HCT116 (cell line): Measurements from ENCODE around the gene SNX19. TPM values are rescaled to one million over a fixed set of nuclear protein-coding genes. Genes with fewer than 3 reads are reported as not detected.

Experiments used
- ATAC-seq: fragments of 200-7000 bp; cut with Tn5 transposase; 2 replicates; pipeline ENCODE4 v1.9.1; 2020; ENCODE audit warnings: mild to moderate bottlenecking, moderate library complexity
- BruUV-seq: library from RNA; stranded (reverse); fragments of 400-500 nt; replicated peaks from 2 replicates; lab custom pipeline; 2021; lab: Mats Ljungman, UMichigan
- CTCF ChIA-PET: fragments of 300-600 bp; sonication (Branson Sonifier 250); formaldehyde crosslinking; loops from one replicate; lab custom pipeline; 2021; ENCODE audit warnings: antibody characterized with exemption; lab: Charles Lee
- POLR2A ChIA-PET: fragments of 300-600, 350-600 bp; sonication (Branson Sonifier 250); formaldehyde crosslinking; loops from one replicate; lab custom pipeline; 2021; ENCODE audit warnings: antibody characterized with exemption; lab: Charles Lee
- RAD21 ChIA-PET, 2 experiments: fragments of 300-600 bp; sonication (Branson Sonifier 250); formaldehyde crosslinking; loops; one replicate each; lab custom pipeline; 2023; ENCODE audit warnings: low total read pairs in 2 of 2; ENCODE audit not compliant: uncharacterized antibody in 2 of 2, unreplicated experiment in 2 of 2, low non-redundant PET in 1 of 2; lab: Charles Lee
- DNase-seq: peaks from one replicate; pipeline ENCODE4 v3.0.0-alpha.2; 2010; ENCODE audit warnings: low read depth, low spot score
- H2AFZ ChIP-seq: fragments of 200-600 bp; shearing (Covaris generic), sonication (generic); 2 replicates; pipeline ENCODE4 v1.6.1; 2017; ENCODE audit warnings: low read depth, mixed run types, mixed read lengths, antibody characterized with exemption, low read length; ENCODE audit not compliant: poor library complexity, severe bottlenecking
- H3K27ac ChIP-seq: 2 replicates; pipeline ENCODE4 v1.5.1; 2012; ENCODE audit warnings: low read depth, low read length
- H3K27me3 ChIP-seq: fragments of 200-600 bp; sonication (generic); 2 replicates; pipeline ENCODE4 v1.6.1; 2016; ENCODE audit warnings: mixed run types, low read length, mixed read lengths; ENCODE audit not compliant: insufficient read depth
- H3K36me3 ChIP-seq, 2 experiments: fragments of 200-500 bp in 1 of 2; fragments of 200-600 bp in 1 of 2; sonication (Bioruptor generic) in 1 of 2; sonication (generic) in 1 of 2; 2 replicates each; pipeline versions ENCODE4 v1.5.1 to v1.6.1; 2014 to 2016; ENCODE audit warnings: low read length in 2 of 2, inconsistent platforms in 1 of 2, mixed read lengths in 1 of 2, mixed run types in 1 of 2; ENCODE audit not compliant: insufficient read depth in 2 of 2, control insufficient read depth in 1 of 2
- H3K4me1 ChIP-seq, 2 experiments: fragments of 200-600 bp in 1 of 2; sonication (generic) in 1 of 2; 2 replicates each; pipeline versions ENCODE4 v1.5.1 to v1.6.1; 2012 to 2017; ENCODE audit warnings: low read length in 2 of 2, inconsistent platforms in 1 of 2, mild to moderate bottlenecking in 1 of 2, mixed read lengths in 1 of 2, mixed run types in 1 of 2, moderate library complexity in 1 of 2; ENCODE audit not compliant: insufficient read depth in 2 of 2, control insufficient read depth in 1 of 2
- H3K4me2 ChIP-seq: fragments of 200-600 bp; sonication (generic); 2 replicates; pipeline ENCODE4 v1.6.1; 2017; ENCODE audit warnings: mixed run types, low read length, mixed read lengths
- H3K4me3 ChIP-seq, 2 experiments: fragments of 200-600 bp in 1 of 2; sonication (generic) in 1 of 2; replicated peaks in 1 of 2; 2 replicates each; pipeline ENCODE4 v1.5.1; 2011 to 2016; ENCODE audit warnings: low read length in 2 of 2, control low read depth in 1 of 2, low read depth in 1 of 2, mild to moderate bottlenecking in 1 of 2, mixed read lengths in 1 of 2, mixed run types in 1 of 2
- H3K79me2 ChIP-seq: fragments of 200-600 bp; sonication (generic); 2 replicates; pipeline ENCODE4 v1.6.1; 2017; ENCODE audit warnings: mild to moderate bottlenecking, mixed run types, low read length, moderate library complexity, mixed read lengths; ENCODE audit not compliant: insufficient read depth
- H3K9ac ChIP-seq: fragments of 200-600 bp; sonication (generic); 2 replicates; pipeline ENCODE4 v1.6.1; 2016; ENCODE audit warnings: low read length, mixed read lengths
- H3K9me2 ChIP-seq: fragments of 200-600 bp; sonication (generic), shearing (Covaris generic); 2 replicates; pipeline ENCODE4 v1.6.1; 2017; ENCODE audit warnings: mixed run types, mild to moderate bottlenecking, moderate library complexity; ENCODE audit not compliant: insufficient read depth
- H3K9me3 ChIP-seq, 2 experiments: fragments of 200-500 bp in 1 of 2; fragments of 200-600 bp in 1 of 2; sonication (Bioruptor generic) in 1 of 2; sonication (generic) in 1 of 2; 2 replicates each; pipeline ENCODE4 v1.6.1; 2014 to 2017; ENCODE audit warnings: low read length in 2 of 2, mixed read lengths in 2 of 2, inconsistent platforms in 1 of 2, low read depth in 1 of 2, mild to moderate bottlenecking in 1 of 2, mixed run types in 1 of 2, moderate library complexity in 1 of 2; ENCODE audit not compliant: control insufficient read depth in 1 of 2, insufficient read depth in 1 of 2
- H4K20me1 ChIP-seq: fragments of 200-600 bp; sonication (generic), shearing (Covaris generic); 2 replicates; pipeline ENCODE4 v1.6.1; 2017; ENCODE audit warnings: mixed run types, mild to moderate bottlenecking, moderate library complexity; ENCODE audit not compliant: insufficient read depth
- CBX3 ChIP-seq: IDR thresholded peaks from 2 replicates; pipeline ENCODE4 v1.6.1; 2012; ENCODE audit warnings: low read depth
- CEBPB ChIP-seq: IDR thresholded peaks from 2 replicates; pipeline ENCODE4 v1.6.1; 2012; ENCODE audit warnings: low read depth
- CTCF ChIP-seq, 3 experiments: fragments of 200-600 bp in 1 of 3; sonication (generic) in 1 of 3; IDR thresholded peaks in 2 of 3; conservative IDR thresholded peaks in 1 of 3; 2 replicates each; pipeline ENCODE4 v1.5.1; 2012 to 2017; ENCODE audit warnings: low read depth in 2 of 3, low read length in 2 of 3, antibody characterized with exemption in 1 of 3, borderline replicate concordance in 1 of 3, control low read depth in 1 of 3, mild to moderate bottlenecking in 1 of 3, mixed read lengths in 1 of 3, mixed run types in 1 of 3, moderate library complexity in 1 of 3; ENCODE audit not compliant: insufficient read depth in 1 of 3
- EGR1 ChIP-seq: IDR thresholded peaks from 2 replicates; pipeline ENCODE4 v1.6.1; 2012; ENCODE audit warnings: low read depth
- ELF1 ChIP-seq: IDR thresholded peaks from 2 replicates; pipeline ENCODE4 v1.6.1; 2012; ENCODE audit warnings: low read depth, borderline replicate concordance
- EZH2 ChIP-seq: fragments of 200-600 bp; sonication (generic); IDR thresholded peaks from 2 replicates; pipeline ENCODE4 v1.6.1; 2017; ENCODE audit warnings: antibody characterized with exemption, mixed run types
- EZH2phosphoT487 ChIP-seq: fragments of 200-600 bp; IDR thresholded peaks from 2 replicates; pipeline ENCODE4 v1.6.1; 2018; ENCODE audit warnings: antibody characterized with exemption, borderline replicate concordance
- MAX ChIP-seq: IDR thresholded peaks from 2 replicates; pipeline ENCODE4 v1.6.1; 2012
- POLR2A ChIP-seq: IDR thresholded peaks from 2 replicates; pipeline ENCODE4 v1.7.0; 2011; ENCODE audit warnings: borderline replicate concordance; ENCODE audit not compliant: insufficient read depth, insufficient read length; ENCODE audit errors: extremely low read depth
- POLR2AphosphoS5 ChIP-seq: IDR thresholded peaks from 2 replicates; pipeline ENCODE4 v1.6.1; 2011; ENCODE audit warnings: mild to moderate bottlenecking, low read depth, low read length, moderate library complexity
- RAD21 ChIP-seq: IDR thresholded peaks from 2 replicates; pipeline ENCODE4 v1.6.1; 2012; ENCODE audit warnings: low read depth, mild to moderate bottlenecking
- REST ChIP-seq: IDR thresholded peaks from 2 replicates; pipeline ENCODE4 v1.6.1; 2012; ENCODE audit warnings: low read depth
- SRF ChIP-seq: IDR thresholded peaks from 2 replicates; pipeline ENCODE4 v1.6.1; 2012; ENCODE audit warnings: low read depth
- TCF7L2 ChIP-seq: IDR thresholded peaks from 2 replicates; pipeline ENCODE4 v1.7.0; 2011; ENCODE audit warnings: borderline replicate concordance, inconsistent platforms; ENCODE audit not compliant: insufficient read depth, insufficient read length; ENCODE audit errors: extremely low read depth
- YY1 ChIP-seq: IDR thresholded peaks from 2 replicates; pipeline ENCODE4 v1.6.1; 2011; ENCODE audit warnings: low read length, low read depth, moderate library complexity, mild to moderate bottlenecking; ENCODE audit not compliant: insufficient replicate concordance; ENCODE audit errors: extremely low read depth
- ZBTB33 ChIP-seq: IDR thresholded peaks from 2 replicates; pipeline ENCODE4 v1.6.1; 2011; ENCODE audit warnings: mild to moderate bottlenecking, low read length, moderate library complexity; ENCODE audit not compliant: insufficient replicate concordance; ENCODE audit errors: extremely low read depth
- intact Hi-C: fragments of 100-400 bp; cut with micrococcal nuclease; formaldehyde crosslinking; loops from 2 replicates; pipeline ENCODE4 v1.10.0; 2022
- total RNA-seq: library from RNA; stranded (reverse); gene quantifications from one replicate; pipeline ENCODE4 v1.2.1, GENCODE V29; 2021; ENCODE audit not compliant: unreplicated experiment

The SNX19 gene
- total RNA-seq, 1 experiment from 2014 or later = 25.2 TPM

GRCh38 chr11:130916238-130916855, at the start of gene SNX19 (continued):
- TF ChIP-seq EGR1 (no peak), ELF1 (peak; percentile 78), EZH2 (no peak), EZH2phosphoT487 (no peak), TCF7L2 (peak; percentile 48), CBX3 (peak; percentile 85; the same call in 1 of the 2 replicates), SRF (peak; percentile 49; the same call in 1 of the 2 replicates), YY1 (peak; percentile 49), POLR2A (no peak), CEBPB (no peak), MAX (peak; percentile 86)

GRCh38 chr11:130964058-130964792, 47.9 kb upstream of the SNX19 start:
- intact Hi-C loops = no loop called here
- ChIA-PET POLR2A (no interaction called here), CTCF (no interaction called here), RAD21 (no interaction called here)
- Histone ChIP-seq H3K36me3 (no peaks in the 10 kb centered on the region), H3K9me3 (no peaks in the 10 kb centered on the region), H3K27ac (no peak overlapping the region), H3K9me2 (no peaks in the 10 kb centered on the region), H3K79me2 (no peaks in the 10 kb centered on the region), H4K20me1 (no peaks in the 10 kb centered on the region), H3K9ac (no peak overlapping the region), H3K4me3 (no peak overlapping the region), H3K4me1 (no peaks in the 10 kb centered on the region), H2AFZ (no peak overlapping the region), H3K27me3 (no peaks in the 10 kb centered on the region), H3K4me2 (no peak overlapping the region)
- ATAC-seq (no peak), DNase-seq (no peak)
- BruUV-seq = no TSS peak
- TF ChIP-seq RAD21 (no peak), POLR2AphosphoS5 (no peak), SRF (no peak), EZH2phosphoT487 (no peak), ZBTB33 (no peak), CTCF (IDR thresholded peaks at IDR 0.05 in 2 of 3, conservative IDR thresholded peaks at IDR 0.05 in 1 of 3; ENCODE audit: borderline replicate concordance in 1 of 3, insufficient read depth in 1 of 3, low read depth in 2 of 3, low read length in 2 of 3) (no peak), REST (no peak)
